K562 (cell line): Measurements from ENCODE around the gene GGACT. TPM values are rescaled to one million over a fixed set of nuclear protein-coding genes. Genes with fewer than 3 reads are reported as not detected.
A peak's percentile ranks its signal among the peaks of the same experiment; 100 is the strongest.

Experiments
- CTCF ChIP-seq, 3 experiments: IDR thresholded peaks in 2 of 3; conservative IDR thresholded peaks in 1 of 3; 2 replicates each; pipeline ENCODE4 v1.5.1; 2011 to 2012; ENCODE audit warnings: low read length in 3 of 3, mild to moderate bottlenecking in 3 of 3, control low read depth in 2 of 3, improper control_type of control experiment in 1 of 3, inconsistent platforms in 1 of 3, low read depth in 1 of 3, mixed read lengths in 1 of 3, moderate library complexity in 1 of 3; ENCODE audit not compliant: insufficient read depth in 2 of 3
- MGA ChIP-seq: fragments of 450-650 bp; IDR thresholded peaks from 2 replicates; pipeline ENCODE4 v1.6.1; 2016; ENCODE audit warnings: mild to moderate bottlenecking, moderate library complexity
- SLC30A9 ChIP-seq: fragments of 250-450 bp; sonication (Bioruptor Pico); IDR thresholded peaks from 2 replicates; pipeline ENCODE4 v1.8.0; 2022; ENCODE audit warnings: mild to moderate bottlenecking, moderate library complexity
- SMAD2 ChIP-seq: fragments of 150-350 bp; IDR thresholded peaks from 2 replicates; pipeline ENCODE4 v1.6.1; 2014; ENCODE audit warnings: low read depth, mild to moderate bottlenecking, low read length
- ZNF23 ChIP-seq: fragments of 250-450 bp; sonication (Bioruptor Pico); IDR thresholded peaks from 2 replicates; pipeline ENCODE4 v1.4.0; 2020; ENCODE audit warnings: mild to moderate bottlenecking
- polyA plus RNA-seq, 8 experiments: library from polyadenylated mRNA; depleted of rRNA in 4 of 8; stranded (reverse) in 5 of 8; unstranded in 3 of 8; fragments of >200 nt; fragmentation: Nextera tagmentation in 2 of 8; fragmentation: Illumina TruSeq in 1 of 8; extraction: Ambion mirVana in 2 of 8; extraction: Trizol in 1 of 8; gene quantifications; 2 replicates each; pipeline versions ENCODE4 v1.2.1 to v1.2.3, GENCODE V29; 2011 to 2014; ENCODE audit warnings: inconsistent platforms in 1 of 8, missing spikeins in 1 of 8
- total RNA-seq, 7 experiments: library from RNA; depleted of rRNA in 6 of 7; stranded (reverse); fragments of >200 nt in 6 of 7; fragmentation: Illumina TruSeq in 2 of 7; extraction: Trizol in 2 of 7; gene quantifications; 2 replicates each; pipeline versions ENCODE4 v1.2.1 to v1.2.3, GENCODE V29; 2011 to 2021; ENCODE audit warnings: low replicate concordance in 1 of 7

GGACT gene
- total and polyA plus RNA-seq, 9 of the 15 experiments (the other 6 are each of a cell fraction or from before 2014, with no cell fraction given), result 0.20 to 3.2 (median 1.7) TPM

GRCh38 chr13:100573121-100573520 is 15.5 kb downstream of the GGACT start (continued):
- TF ChIP-seq CTCF (IDR thresholded peaks at IDR 0.05 in 2 of 3, conservative IDR thresholded peaks at IDR 0.05 in 1 of 3; ENCODE audit: insufficient read depth in 2 of 3, low read depth in 1 of 3, low read length in 3 of 3) (peak; percentile 60 to 76 (median 63)), SMAD2 (no peak), ZNF23 (CRISPR knock-in tag) (no peak), SLC30A9 (CRISPR knock-in tag) (no peak), MGA (no peak)
- TF ChIP-seq, all 486 proteins: peak for 7
